Kidney epithelial cell (primary cell): ENCODE results near the gene CCDC9. TPM values are rescaled to one million over a fixed set of nuclear protein-coding genes. Genes with fewer than 3 reads are reported as not detected.
A peak's percentile ranks its signal among the peaks of the same experiment; 100 is the strongest.
"Not testable (repeated sequence)": the region's sequence is repeated elsewhere in the genome, so short reads cannot be mapped to it uniquely, and the experiment has no call there.

ENCODE experiments used
- DNase-seq: peaks from one replicate; pipeline ENCODE4 v3.0.0-alpha.2; 2010; ENCODE audit warnings: low read depth
- H3K27me3 ChIP-seq: 2 replicates; pipeline ENCODE4 v1.6.0; 2011; ENCODE audit warnings: low read length; ENCODE audit not compliant: control insufficient read depth, insufficient read depth
- H3K36me3 ChIP-seq: 2 replicates; pipeline ENCODE4 v1.5.1; 2011; ENCODE audit warnings: low read length; ENCODE audit not compliant: control insufficient read depth, insufficient read depth
- H3K4me3 ChIP-seq: 2 replicates; pipeline ENCODE4 v1.5.1; 2011; ENCODE audit warnings: low read depth, mild to moderate bottlenecking, control low read depth, low read length
- total RNA-seq: library from RNA; depleted of rRNA; stranded (reverse); fragments of >200 nt; gene quantifications from 2 replicates; pipeline ENCODE4 v1.2.3, GENCODE V29; 2015
- TF ChIP-seq, protein P1 (sequence below): IDR thresholded peaks from 2 replicates; pipeline ENCODE4 v1.5.1; 2011; ENCODE audit warnings: mild to moderate bottlenecking, moderate library complexity, low read length, control low read depth, inconsistent platforms; ENCODE audit not compliant: insufficient read depth, poor library complexity, severe bottlenecking

Gene CCDC9
- total RNA-seq, 1 donor from 2014 or later: 13.8 TPM

DNA sequence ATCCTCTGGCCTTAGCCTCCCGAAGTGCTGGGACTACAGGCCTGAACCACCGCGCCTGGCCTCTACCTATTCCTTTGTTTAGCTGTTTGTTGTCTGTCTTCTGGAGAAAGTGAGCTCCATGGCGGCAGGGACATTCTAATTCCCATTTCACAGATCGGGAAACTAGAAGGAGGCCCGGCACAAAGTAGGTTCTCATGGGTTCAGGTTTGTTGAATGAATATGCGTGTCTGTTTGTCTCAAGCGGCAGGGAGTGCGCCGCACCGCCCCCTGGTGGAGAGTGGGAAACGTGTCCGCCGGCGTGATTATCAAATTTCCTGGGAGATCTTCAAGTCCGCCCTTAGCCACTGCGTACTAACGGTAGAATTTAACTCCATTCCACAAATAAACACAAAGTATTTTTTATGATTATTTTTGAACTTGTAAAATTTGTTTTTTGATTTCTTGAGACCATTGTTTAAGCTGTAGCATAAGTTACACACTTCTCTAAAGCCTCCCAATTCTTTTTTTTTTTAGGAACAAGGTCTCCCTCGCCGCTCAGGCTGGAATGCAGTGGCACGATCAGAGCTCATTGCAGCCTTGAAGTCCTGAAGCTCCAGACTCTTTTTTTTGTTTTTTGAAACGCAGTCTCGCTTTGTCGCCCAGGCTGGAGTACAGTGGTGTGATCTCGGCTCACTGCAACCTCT, 8.9 kb upstream of the CCDC9 start:
- TF ChIP-seq, protein P1, sequence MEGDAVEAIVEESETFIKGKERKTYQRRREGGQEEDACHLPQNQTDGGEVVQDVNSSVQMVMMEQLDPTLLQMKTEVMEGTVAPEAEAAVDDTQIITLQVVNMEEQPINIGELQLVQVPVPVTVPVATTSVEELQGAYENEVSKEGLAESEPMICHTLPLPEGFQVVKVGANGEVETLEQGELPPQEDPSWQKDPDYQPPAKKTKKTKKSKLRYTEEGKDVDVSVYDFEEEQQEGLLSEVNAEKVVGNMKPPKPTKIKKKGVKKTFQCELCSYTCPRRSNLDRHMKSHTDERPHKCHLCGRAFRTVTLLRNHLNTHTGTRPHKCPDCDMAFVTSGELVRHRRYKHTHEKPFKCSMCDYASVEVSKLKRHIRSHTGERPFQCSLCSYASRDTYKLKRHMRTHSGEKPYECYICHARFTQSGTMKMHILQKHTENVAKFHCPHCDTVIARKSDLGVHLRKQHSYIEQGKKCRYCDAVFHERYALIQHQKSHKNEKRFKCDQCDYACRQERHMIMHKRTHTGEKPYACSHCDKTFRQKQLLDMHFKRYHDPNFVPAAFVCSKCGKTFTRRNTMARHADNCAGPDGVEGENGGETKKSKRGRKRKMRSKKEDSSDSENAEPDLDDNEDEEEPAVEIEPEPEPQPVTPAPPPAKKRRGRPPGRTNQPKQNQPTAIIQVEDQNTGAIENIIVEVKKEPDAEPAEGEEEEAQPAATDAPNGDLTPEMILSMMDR: peak; percentile 97
- DNase-seq: no peak
- no peak overlapping the region for H3K4me3 ChIP-seq
- no peaks in the 10 kb centered on the region for H3K36me3 ChIP-seq
- no peaks in the 10 kb centered on the region for H3K27me3 ChIP-seq

DNA sequence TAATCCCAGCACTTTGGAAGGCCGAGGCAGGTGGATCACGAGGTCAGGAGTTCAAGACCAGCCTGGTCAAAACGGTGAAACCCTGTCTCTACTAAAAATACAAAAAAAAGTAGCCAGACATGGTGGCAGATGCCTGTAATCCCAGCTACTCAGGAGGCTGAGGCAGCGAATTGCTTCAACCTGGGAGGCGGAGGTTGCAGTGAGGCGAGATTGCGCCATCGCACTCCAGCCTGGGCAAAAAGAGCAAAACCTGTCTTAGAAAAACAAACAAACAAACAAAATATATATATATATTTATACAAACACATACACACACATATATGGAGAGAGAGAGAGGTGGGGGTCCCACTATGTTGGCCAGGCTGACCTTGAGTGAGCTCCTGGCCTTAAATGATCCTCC, 3.3 kb upstream of the CCDC9 start:
- not testable (repeated sequence) for H3K36me3 ChIP-seq, DNase-seq, H3K27me3 ChIP-seq, H3K4me3 ChIP-seq

DNA sequence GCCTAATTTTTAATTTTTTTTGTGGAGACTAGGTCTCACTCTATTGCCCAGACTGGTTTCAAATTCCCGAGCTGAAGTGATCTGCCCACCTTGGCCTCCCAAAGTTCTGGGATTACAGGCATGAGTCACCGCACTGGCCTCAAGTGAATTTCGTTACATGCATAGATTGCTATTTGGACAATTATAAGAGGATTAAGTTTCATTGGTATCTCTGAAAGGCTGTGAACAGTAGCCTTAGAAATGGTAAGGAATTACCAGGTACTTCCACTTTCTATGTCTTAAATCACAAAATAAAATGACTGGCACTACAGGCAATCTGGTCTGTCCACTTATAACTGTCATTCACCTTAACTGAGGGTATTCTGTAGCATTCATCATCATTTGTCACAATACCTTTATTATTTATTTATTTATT, 2.9 kb upstream of the CCDC9 start:
- H3K4me3 ChIP-seq: no peak overlapping the region
- H3K36me3 ChIP-seq: no peaks in the 10 kb centered on the region
- H3K27me3 ChIP-seq: no peaks in the 10 kb centered on the region
- peak; percentile 68 for DNase-seq
- TF ChIP-seq, protein P1: no peak

DNA sequence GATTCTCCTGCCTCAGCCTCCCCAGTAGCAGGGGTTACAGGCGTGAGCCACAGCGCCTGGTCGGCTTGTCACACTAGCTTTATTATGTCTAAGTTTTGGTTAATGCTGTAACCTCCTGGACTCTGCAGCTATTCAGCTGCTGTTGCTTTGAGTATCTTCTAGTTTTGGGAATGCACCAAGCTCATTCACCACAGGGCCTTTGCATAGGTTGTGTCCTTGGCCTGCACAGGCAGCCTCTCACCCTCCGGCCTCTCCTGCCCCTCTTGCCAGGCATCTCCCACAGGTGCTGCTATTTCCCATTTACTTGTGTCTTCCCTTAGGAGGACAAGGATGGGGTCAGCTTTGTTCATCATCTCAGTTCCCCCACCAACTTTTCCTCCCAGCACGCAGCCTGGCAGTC, 2.4 kb upstream of the CCDC9 start:
- no peak for DNase-seq
- TF ChIP-seq, protein P1: no peak

DNA sequence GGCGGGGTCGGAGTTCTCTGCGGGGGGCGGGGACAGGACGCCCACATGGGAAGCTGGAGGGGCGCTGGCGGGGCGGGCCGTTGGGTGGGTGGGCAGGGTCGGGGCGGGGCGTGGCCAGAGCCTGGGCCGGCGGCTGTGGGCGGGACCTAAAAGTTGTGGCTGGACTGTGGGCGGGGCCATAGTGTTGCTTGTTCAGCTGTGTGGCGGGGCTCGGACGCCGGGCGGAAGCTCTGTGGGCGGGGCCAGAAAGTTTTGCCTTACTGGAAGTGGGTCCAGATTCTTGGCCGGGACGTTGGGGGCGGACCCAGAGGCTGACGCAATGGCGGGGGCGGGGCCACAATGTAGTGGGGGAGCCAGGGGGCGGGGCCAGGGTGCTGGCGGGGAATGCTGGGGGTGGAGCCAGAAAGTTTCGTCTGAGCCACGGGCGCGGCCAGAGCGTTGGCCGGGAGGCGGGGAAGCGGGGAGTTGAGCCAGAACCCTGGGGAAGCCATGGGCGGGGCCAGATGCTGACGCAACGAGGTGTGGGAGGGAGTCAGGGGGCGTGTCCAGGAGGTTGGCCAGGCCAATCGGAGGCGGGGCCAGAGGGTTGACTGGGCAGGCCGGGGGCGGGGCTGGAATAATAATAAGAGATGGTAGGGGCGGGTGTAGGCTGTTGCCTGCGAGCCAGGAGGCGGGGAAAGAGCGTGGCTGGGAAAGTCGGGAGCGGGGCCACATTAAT, 527 bp downstream of the CCDC9 start:
- TF ChIP-seq, protein P1: no peak
- no peaks in the 10 kb centered on the region for H3K27me3 ChIP-seq
- DNase-seq: peak; percentile 91
- peaks cover 3% of the 10 kb centered on the region for H3K36me3 ChIP-seq
- peak overlapping the region; percentile 65 for H3K4me3 ChIP-seq

More for the DNA sequence above, 2.4 kb upstream of the CCDC9 start:
- Histone ChIP-seq H3K4me3 (no peak overlapping the region), H3K27me3 (no peaks in the 10 kb centered on the region), H3K36me3 (peaks cover under 1% of the 10 kb centered on the region)

DNA sequence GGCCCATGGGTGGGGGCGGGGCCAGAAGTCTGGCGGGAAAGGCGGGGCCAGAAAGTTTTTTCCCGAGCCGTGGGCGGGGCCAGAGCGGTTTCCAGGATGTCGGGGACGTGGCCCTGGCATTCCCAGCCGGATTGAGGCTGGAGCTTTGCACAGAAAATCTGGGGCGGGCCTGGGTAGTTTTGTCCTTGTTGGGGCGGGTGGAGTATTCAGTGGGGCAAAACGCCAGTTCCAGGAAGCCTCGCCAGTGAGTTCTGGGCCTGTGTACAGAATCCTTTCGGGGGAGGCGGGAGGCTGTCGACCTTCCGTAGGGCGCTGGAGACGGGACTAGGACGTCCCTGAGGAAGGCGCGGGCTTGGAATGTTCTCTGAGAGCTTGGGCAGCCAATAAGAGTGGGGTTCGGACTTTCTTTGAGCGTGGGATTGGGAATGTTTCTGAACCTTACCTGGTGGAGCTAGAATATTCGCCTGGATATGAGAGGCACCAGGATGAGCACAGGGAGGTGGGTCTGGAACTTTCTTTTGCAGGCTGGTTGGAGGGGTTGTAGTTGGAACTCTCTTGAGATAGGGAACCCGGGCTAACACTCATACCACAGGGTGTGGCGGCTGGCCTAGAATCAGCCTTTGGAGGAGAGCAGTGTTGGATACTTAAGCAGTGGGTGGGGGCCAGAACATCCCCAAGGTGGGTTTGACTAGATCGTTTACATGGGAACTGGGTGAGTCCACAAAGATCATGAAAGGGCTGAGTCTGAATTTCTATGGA, 1.3 kb downstream of the CCDC9 start:
- TF ChIP-seq, protein P1: no peak
- no peaks in the 10 kb centered on the region for H3K27me3 ChIP-seq
- H3K4me3 ChIP-seq: peak overlapping the region; percentile 46
- DNase-seq: no peak
- peaks cover 3% of the 10 kb centered on the region for H3K36me3 ChIP-seq
